Measurements from ENCODE around the gene TPPP3. TPM values are rescaled to one million over a fixed set of nuclear protein-coding genes. Genes with fewer than 3 reads are reported as not detected.

Gene TPPP3
- polyA plus RNA-seq, 1 of the 3 experiments (the other 2 are of a cell fraction) = 33.5 TPM

GRCh38 chr16:67438098-67438791, 44.9 kb upstream of the TPPP3 start:
- Histone ChIP-seq H3K4me2 (no peak overlapping the region), H3K4me1 (ENCODE audit: control insufficient read depth in 1 of 2, insufficient read depth in 2 of 2, low read depth in 1 of 2, low read length in 1 of 2) (peaks cover 0 to 18% of the 10 kb centered on the region in 2 experiments; a peak in 1 of 4 replicates), H3K79me2 (ENCODE audit: insufficient read depth) (no peaks in the 10 kb centered on the region), H3K27ac (ENCODE audit: low read depth in 2 of 2, low read length in 1 of 2) (no peak overlapping the region), H3K27me3 (ENCODE audit: insufficient read depth) (no peaks in the 10 kb centered on the region), H2AFZ (ENCODE audit: low read depth) (no peak overlapping the region), H3K36me3 (replicated peaks in 1 of 2; ENCODE audit: control insufficient read depth in 1 of 2, insufficient read depth in 2 of 2, low read length in 1 of 2) (peaks cover 7 to 34% of the 10 kb centered on the region in 2 experiments), H3F3A (replicated peaks; ENCODE audit: insufficient read depth) (no peaks in the 10 kb centered on the region), H3K9ac (no peak overlapping the region), H3K9me2 (no peaks in the 10 kb centered on the region), H4K20me1 (ENCODE audit: insufficient read depth) (no peaks in the 10 kb centered on the region), H3K9me3 (no peaks in the 10 kb centered on the region), H3K4me3 (ENCODE audit: low read depth in 2 of 2, low read length in 1 of 2) (no peak overlapping the region)
- ChIA-PET POLR2A (no interaction called here), CTCF (interaction anchor here (1.1 to 6.7 kb wide), 3 partner anchors 21 to 26 kb away, joined by 4 to 35 read pairs (median 5); no protein-coding TSS in a partner anchor)
- 98% methylated on average over 17 of the region's 20 CpGs for WGBS (ENCODE audit: low lambda C conversion rate)
- DNase-seq = no peak
- TF ChIP-seq SMC3 (IDR thresholded peaks at IDR 0.05; ENCODE audit: low read depth, low read length) (no peak), RFX5 (IDR thresholded peaks at IDR 0.05; ENCODE audit: low read length) (no peak), IRF3 (IDR thresholded peaks at IDR 0.05; ENCODE audit: low read depth, low read length) (no peak), TAF1 (IDR thresholded peaks at IDR 0.05; ENCODE audit: borderline replicate concordance, low read depth, low read length) (no peak), FOXM1 (IDR thresholded peaks at IDR 0.05; ENCODE audit: low read depth) (no peak), MXI1 (IDR thresholded peaks at IDR 0.05; ENCODE audit: low read depth, low read length) (no peak), POLR2AphosphoS5 (IDR thresholded peaks at IDR 0.05; ENCODE audit: low read depth, low read length) (no peak), ZBTB33 (IDR thresholded peaks at IDR 0.05; ENCODE audit: borderline replicate concordance, low read depth) (no peak), USF2 (IDR thresholded peaks at IDR 0.05; ENCODE audit: borderline replicate concordance, low read depth, low read length) (no peak), EZH2phosphoT487 (IDR thresholded peaks at IDR 0.05; ENCODE audit: borderline replicate concordance, low read depth) (no peak), RAD21 (IDR thresholded peaks at IDR 0.05; ENCODE audit: low read length) (no peak), NRF1 (IDR thresholded peaks at IDR 0.05; ENCODE audit: low read depth, low read length) (no peak), SIN3A (IDR thresholded peaks at IDR 0.05; ENCODE audit: borderline replicate concordance, low read depth, low read length) (no peak), JUND (IDR thresholded peaks at IDR 0.05) (no peak), RXRA (IDR thresholded peaks at IDR 0.05; ENCODE audit: borderline replicate concordance, low read depth) (no peak), CHD2 (IDR thresholded peaks at IDR 0.05; ENCODE audit: low read length, partially characterized antibody) (no peak), FOSL2 (IDR thresholded peaks at IDR 0.05; ENCODE audit: borderline replicate concordance, low read depth) (no peak)
